Common myeloid progenitor, CD34-positive (primary cell): ENCODE results near the gene CACNB1.

Experiments
- CTCF ChIA-PET: fragments of 350-600 bp; sonication (Branson Sonifier 250); formaldehyde crosslinking; loops from one replicate; lab custom pipeline; 2021; ENCODE audit warnings: antibody characterized with exemption; lab: Charles Lee
- POLR2A ChIA-PET: fragments of 350-600 bp; sonication (Branson Sonifier 250); formaldehyde crosslinking; loops from one replicate; lab custom pipeline; 2021; ENCODE audit warnings: antibody characterized with exemption; lab: Charles Lee
- DNase-seq, 3 donors: peaks; one replicate each; pipeline versions ENCODE4 v3.0.0 to v3.0.0-alpha.2; 2013
- H3K27ac ChIP-seq, 2 experiments: 1 replicate in 1 of 2; 2 replicates in 1 of 2; pipeline ENCODE4 v1.7.0; 2013; ENCODE audit warnings: inconsistent platforms in 2 of 2, low read length in 2 of 2, mild to moderate bottlenecking in 2 of 2, low read depth in 1 of 2, moderate library complexity in 1 of 2; ENCODE audit not compliant: severe bottlenecking in 2 of 2, insufficient read depth in 1 of 2, poor library complexity in 1 of 2
- H3K27me3 ChIP-seq, 5 experiments: replicated peaks in 2 of 5; 1 replicate in 3 of 5; 2 replicates in 2 of 5; pipeline versions ENCODE4 v1.6.1 to v1.7.0; 2013; ENCODE audit warnings: low read length in 4 of 5, mild to moderate bottlenecking in 2 of 5, moderate library complexity in 2 of 5, inconsistent platforms in 1 of 5; ENCODE audit not compliant: insufficient read depth in 5 of 5, control insufficient read depth in 4 of 5
- H3K36me3 ChIP-seq, 4 experiments: 1 replicate in 2 of 4; 2 replicates in 2 of 4; pipeline versions ENCODE4 v1.6.1 to v1.7.0; 2013; ENCODE audit warnings: low read length in 3 of 4, control low read depth in 1 of 4, mild to moderate bottlenecking in 1 of 4; ENCODE audit not compliant: control insufficient read depth in 4 of 4, insufficient read depth in 4 of 4
- H3K4me1 ChIP-seq, 4 experiments: 1 replicate in 3 of 4; 2 replicates in 1 of 4; pipeline versions ENCODE4 v1.6.1 to v1.7.1; 2013; ENCODE audit warnings: low read length in 3 of 4, mild to moderate bottlenecking in 3 of 4, control low read depth in 1 of 4, inconsistent platforms in 1 of 4, moderate library complexity in 1 of 4; ENCODE audit not compliant: control insufficient read depth in 4 of 4, insufficient read depth in 4 of 4; ENCODE audit errors: control extremely low read depth in 1 of 4
- H3K4me3 ChIP-seq, 7 experiments: 1 replicate in 4 of 7; 2 replicates in 3 of 7; pipeline versions ENCODE4 v1.5.1 to v1.7.0; 2013; ENCODE audit warnings: mild to moderate bottlenecking in 7 of 7, low read length in 6 of 7, moderate library complexity in 6 of 7, inconsistent platforms in 2 of 7, low read depth in 2 of 7, control low read depth in 1 of 7; ENCODE audit not compliant: insufficient read depth in 4 of 7, control insufficient read depth in 1 of 7; ENCODE audit errors: extremely low read depth in 1 of 7
- H3K9me3 ChIP-seq, 5 experiments: 1 replicate in 4 of 5; 2 replicates in 1 of 5; pipeline versions ENCODE4 v1.6.1 to v1.7.1; 2013; ENCODE audit warnings: low read length in 4 of 5, mild to moderate bottlenecking in 2 of 5, inconsistent platforms in 1 of 5, low read depth in 1 of 5, moderate library complexity in 1 of 5; ENCODE audit not compliant: control insufficient read depth in 4 of 5, insufficient read depth in 2 of 5; ENCODE audit errors: control extremely low read depth in 1 of 5
- WGBS: methylation state at CpG from one replicate; pipeline ENCODE4 v1.1.5; 2013; ENCODE audit not compliant: insufficient coverage; 5-methylcytosine and 5-hydroxymethylcytosine counted together

The CACNB1 gene

GRCh38 chr17:39204245-39204644, 6.8 kb upstream of the CACNB1 start:
- peaks cover 17 to 40% (median 33%) of the 10 kb centered on the region in 4 experiments for H3K36me3 ChIP-seq
- no peak overlapping the region for H3K4me3 ChIP-seq
- no peak for DNase-seq
- WGBS = 97% methylated on average over 7 of the region's 8 CpGs
- peaks cover 0 to 40% (median 34%) of the 10 kb centered on the region in 4 experiments for H3K4me1 ChIP-seq
- H3K9me3 ChIP-seq = no peaks in the 10 kb centered on the region
- H3K27ac ChIP-seq = no peak overlapping the region
- ChIA-PET POLR2A (interaction anchor here (0.5 kb wide), 1 partner anchor 21 kb away, joined by 3 read pairs; the partner anchor contains the start of gene STAC2), CTCF (interaction anchor here (13.9 kb wide), 1 partner anchor 35 kb away, joined by 425 read pairs; no protein-coding TSS in a partner anchor)
- H3K27me3 ChIP-seq = no peaks in the 10 kb centered on the region

GRCh38 chr17:39200957-39201510, 3.6 kb upstream of the CACNB1 start:
- WGBS = 57% methylated on average over 7 of the region's 11 CpGs
- H3K4me1 ChIP-seq = peaks cover 7 to 58% (median 47%) of the 10 kb centered on the region in 4 experiments
- peaks cover 17 to 40% (median 33%) of the 10 kb centered on the region in 4 experiments for H3K36me3 ChIP-seq
- peak in 2 of 3 donors; percentile 25 to 32 for DNase-seq
- peak overlapping the region; percentile 21 to 100 (median 89) for H3K4me3 ChIP-seq
- CTCF ChIA-PET = interaction anchor here (13.9 kb wide), 1 partner anchor 39 kb away, joined by 425 read pairs; no protein-coding TSS in a partner anchor
- POLR2A ChIA-PET = no interaction called here
- H3K9me3 ChIP-seq = no peaks in the 10 kb centered on the region
- H3K27me3 ChIP-seq = no peaks in the 10 kb centered on the region
- H3K27ac ChIP-seq = peak overlapping the region; percentile 100

- H3K4me3 ChIP-seq = peak within 1 kb of the TSS; percentile 80 to 100 (median 89)
- 0% methylated on average over 36 of the region's 52 CpGs for WGBS
- peak within 1 kb of the TSS; percentile 100 for H3K27ac ChIP-seq
- ChIA-PET POLR2A (interaction anchor here (0.8 to 1.5 kb wide), 3 partner anchors 8 to 17 kb away, joined by 3 to 6 read pairs (median 3); no protein-coding TSS in a partner anchor), CTCF (interaction anchor here (0.6 to 13.9 kb wide), 6 partner anchors 9 to 223 kb away, joined by 3 to 425 read pairs (median 3); no protein-coding TSS in a partner anchor)
- peak; percentile 24 to 55 (median 45) for DNase-seq
- H3K36me3 ChIP-seq = peaks cover 17 to 40% (median 33%) of the 10 kb centered on the region in 4 experiments
- H3K27me3 ChIP-seq = no peaks in the 10 kb centered on the region
- no peaks in the 10 kb centered on the region for H3K9me3 ChIP-seq
- peaks cover 7 to 65% (median 54%) of the 10 kb centered on the region in 4 experiments for H3K4me1 ChIP-seq
These were observed 2.8 kb upstream of the CACNB1 start, which contains the start of gene RPL19 for GRCh38 chr17:39200070-39200879. TSS of gene RPL19 (plus strand) at chr17:39200283. CDS start at chr17:39200345, 62 bp downstream.

GRCh38 chr17:39199820-39200069, 2.3 kb upstream of the CACNB1 start:
- CTCF ChIA-PET = interaction anchor here (0.6 to 13.9 kb wide), 6 partner anchors 9 to 223 kb away, joined by 3 to 425 read pairs (median 3); no protein-coding TSS in a partner anchor
- H3K4me1 ChIP-seq = peaks cover 7 to 66% (median 55%) of the 10 kb centered on the region in 4 experiments
- peaks cover 17 to 35% (median 29%) of the 10 kb centered on the region in 4 experiments for H3K36me3 ChIP-seq
- peak overlapping the region; percentile 100 for H3K27ac ChIP-seq
- no peaks in the 10 kb centered on the region for H3K9me3 ChIP-seq
- peak overlapping the region; percentile 50 to 100 (median 89) for H3K4me3 ChIP-seq
- WGBS = 2% methylated on average over 6 of the region's 10 CpGs
- H3K27me3 ChIP-seq = no peaks in the 10 kb centered on the region
- peak; percentile 95 to 98 (median 98) for DNase-seq
- POLR2A ChIA-PET = interaction anchor here (0.8 to 1.5 kb wide), 3 partner anchors 9 to 18 kb away, joined by 3 to 6 read pairs (median 3); no protein-coding TSS in a partner anchor

GRCh38 chr17:39198186-39198566, 707 bp upstream of the CACNB1 start:
- peak in 1 of 3 donors; percentile 15 for DNase-seq
- Histone ChIP-seq H3K27me3 (no peaks in the 10 kb centered on the region), H3K4me3 (peak overlapping the region in 6 of 7 experiments; percentile 16 to 84 (median 75)), H3K36me3 (peaks cover 6 to 20% (median 17%) of the 10 kb centered on the region in 4 experiments), H3K27ac (no peak overlapping the region), H3K4me1 (peaks cover 7 to 66% (median 55%) of the 10 kb centered on the region in 4 experiments), H3K9me3 (no peaks in the 10 kb centered on the region)
- ChIA-PET POLR2A (interaction anchor here (0.7 kb wide), 1 partner anchor 445 kb away, joined by 4 read pairs; no protein-coding TSS in a partner anchor), CTCF (interaction anchor here (13.9 kb wide), 1 partner anchor 42 kb away, joined by 425 read pairs; no protein-coding TSS in a partner anchor)
- 80% methylated on average over 1 of the region's 4 CpGs for WGBS

DNA sequence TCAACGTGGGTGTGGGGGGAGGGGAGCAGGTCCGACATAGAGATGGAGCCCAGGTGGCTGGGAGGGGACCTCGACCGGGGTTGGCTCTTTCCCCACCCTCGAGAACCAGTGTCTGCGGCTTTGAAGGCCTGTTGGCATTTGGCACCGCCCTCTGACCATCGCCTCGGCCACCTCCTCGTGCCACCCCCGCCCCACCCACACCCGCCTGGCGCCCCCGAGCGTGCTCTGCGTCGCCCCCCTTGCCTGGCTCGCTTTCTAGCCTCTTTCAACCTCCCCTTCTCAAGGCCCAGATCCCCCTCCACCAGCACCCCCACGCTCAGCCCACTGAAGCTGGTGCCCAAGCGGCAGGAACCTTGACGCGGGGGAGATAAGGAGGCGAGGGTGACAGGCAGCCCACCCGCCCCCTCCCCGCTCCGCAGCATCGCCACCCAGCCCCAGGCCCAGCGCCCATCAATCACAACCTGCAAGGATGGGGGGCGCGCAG, 619 bp downstream of the CACNB1 start:
- DNase-seq = peak in 1 of 3 donors; percentile 63

More for the DNA sequence above, 619 bp downstream of the CACNB1 start:
- Histone ChIP-seq H3K4me1 (peaks cover 7 to 62% (median 52%) of the 10 kb centered on the region in 4 experiments), H3K36me3 (peaks cover 2 to 19% (median 11%) of the 10 kb centered on the region in 4 experiments), H3K27me3 (no peaks in the 10 kb centered on the region), H3K27ac (no peak overlapping the region), H3K9me3 (no peaks in the 10 kb centered on the region), H3K4me3 (peak overlapping the region; percentile 63 to 84 (median 73))
- CTCF ChIA-PET = no interaction called here
- WGBS = 2% methylated on average over 12 of the region's 30 CpGs
- POLR2A ChIA-PET = no interaction called here
